Endothelial cell of umbilical vein (primary cell): ENCODE measurements around the gene FAM240B. TPM values are rescaled to one million over a fixed set of nuclear protein-coding genes. Genes with fewer than 3 reads are reported as not detected.

Source experiments
- BruUV-seq: library from RNA; stranded (reverse); fragments of 400-500 nt; replicated peaks from 2 replicates; lab custom pipeline; 2021; lab: Mats Ljungman, UMichigan
- CTCF ChIA-PET: fragments of 300-600, 350-600 bp; sonication (Branson Sonifier 250); formaldehyde crosslinking; loops from one replicate; lab custom pipeline; 2021; ENCODE audit warnings: antibody characterized with exemption, inconsistent platforms; lab: Charles Lee
- POLR2A ChIA-PET: fragments of 300-600, 350-600 bp; sonication (Branson Sonifier 250); formaldehyde crosslinking; loops from one replicate; lab custom pipeline; 2021; ENCODE audit warnings: antibody characterized with exemption, inconsistent platforms; lab: Charles Lee
- DNase-seq: peaks from one replicate; pipeline ENCODE4 v3.0.0-alpha.2; 2011; ENCODE audit warnings: low read depth, low spot score
- FAIRE-seq: peaks from 2 replicates; lab custom pipeline; 2011; peaks lifted over from hg19 to GRCh38; lab: Jason Lieb, UNC
- H2AFZ ChIP-seq: 2 replicates; pipeline ENCODE4 v1.6.0; 2012; ENCODE audit warnings: low read depth, low read length, control low read depth, inconsistent platforms
- H3K27ac ChIP-seq: 2 replicates; pipeline ENCODE4 v1.5.1; 2011; ENCODE audit warnings: low read depth, mild to moderate bottlenecking, control low read depth, low read length, moderate library complexity; ENCODE audit not compliant: insufficient read depth
- H3K27me3 ChIP-seq, 2 experiments: 2 replicates each; pipeline versions ENCODE4 v1.6.0 to v1.6.1; 2011; ENCODE audit warnings: low read length in 2 of 2, mixed read lengths in 1 of 2; ENCODE audit not compliant: control insufficient read depth in 2 of 2, insufficient read depth in 2 of 2
- H3K36me3 ChIP-seq, 2 experiments: 2 replicates in 1 of 2; 3 replicates in 1 of 2; pipeline ENCODE4 v1.5.1; 2011; ENCODE audit warnings: low read length in 2 of 2, mild to moderate bottlenecking in 1 of 2, moderate library complexity in 1 of 2; ENCODE audit not compliant: control insufficient read depth in 2 of 2, insufficient read depth in 2 of 2; ENCODE audit errors: extremely low read depth in 1 of 2
- H3K4me1 ChIP-seq: 3 replicates; pipeline ENCODE4 v1.5.1; 2011; ENCODE audit warnings: mild to moderate bottlenecking, low read length; ENCODE audit not compliant: control insufficient read depth, insufficient read depth; ENCODE audit errors: extremely low read depth
- H3K4me2 ChIP-seq: 2 replicates; pipeline ENCODE4 v1.6.1; 2011; ENCODE audit warnings: low read length, control low read depth, mixed read lengths; ENCODE audit not compliant: insufficient read depth
- H3K4me3 ChIP-seq, 3 experiments: fragments of 200-600 bp in 1 of 3; sonication (generic), shearing (Covaris generic) in 1 of 3; replicated peaks in 1 of 3; 2 replicates each; pipeline ENCODE4 v1.5.1; 2011 to 2016; ENCODE audit warnings: control low read depth in 3 of 3, low read length in 3 of 3, mild to moderate bottlenecking in 2 of 3, inconsistent platforms in 1 of 3, low read depth in 1 of 3, moderate library complexity in 1 of 3; ENCODE audit not compliant: insufficient read depth in 1 of 3
- H3K79me2 ChIP-seq: 2 replicates; pipeline ENCODE4 v1.6.0; 2012; ENCODE audit warnings: low read length, inconsistent platforms; ENCODE audit not compliant: control insufficient read depth, insufficient read depth
- H3K9ac ChIP-seq: replicated peaks from 2 replicates; pipeline ENCODE3; 2011; ENCODE audit warnings: low read length, control low read depth; ENCODE audit not compliant: insufficient read depth; ENCODE audit errors: extremely low read depth
- H3K9me1 ChIP-seq: replicated peaks from 3 replicates; pipeline ENCODE4 v1.6.0; 2011; ENCODE audit warnings: mild to moderate bottlenecking, low read length; ENCODE audit not compliant: control insufficient read depth, insufficient read depth; ENCODE audit errors: extremely low read depth
- H3K9me3 ChIP-seq: replicated peaks from 2 replicates; pipeline ENCODE4 v1.5.1; 2012; ENCODE audit warnings: low read length, inconsistent platforms; ENCODE audit not compliant: control insufficient read depth, insufficient read depth
- H4K20me1 ChIP-seq: replicated peaks from 2 replicates; pipeline ENCODE3; 2011; ENCODE audit warnings: mild to moderate bottlenecking, low read length; ENCODE audit not compliant: control insufficient read depth, insufficient read depth; ENCODE audit errors: extremely low read depth
- EZH2 ChIP-seq: IDR thresholded peaks from 2 replicates; pipeline ENCODE4 v1.6.1; 2012; ENCODE audit warnings: borderline replicate concordance, low read depth, mild to moderate bottlenecking, moderate library complexity, low read length, inconsistent platforms; ENCODE audit not compliant: severe bottlenecking
- FOS ChIP-seq: IDR thresholded peaks from 2 replicates; pipeline ENCODE4 v1.6.1; 2011; ENCODE audit warnings: mild to moderate bottlenecking, low read length, moderate library complexity, borderline replicate concordance; ENCODE audit not compliant: insufficient read depth
- GATA2 ChIP-seq: IDR thresholded peaks from 2 replicates; pipeline ENCODE4 v1.7.0; 2011; ENCODE audit warnings: low read depth, mild to moderate bottlenecking, moderate library complexity, mixed read lengths, low read length; ENCODE audit not compliant: insufficient read length, insufficient read depth
- JUN ChIP-seq: IDR thresholded peaks from 2 replicates; pipeline ENCODE4 v1.6.1; 2011; ENCODE audit warnings: borderline replicate concordance, low read depth; ENCODE audit not compliant: insufficient read length, insufficient read depth
- MYC ChIP-seq: IDR thresholded peaks from one replicate; pipeline ENCODE4 v1.6.1; 2011; ENCODE audit warnings: mild to moderate bottlenecking, low read depth, low read length
- POLR2A ChIP-seq: IDR thresholded peaks from 2 replicates; pipeline ENCODE4 v1.6.1; 2012; ENCODE audit warnings: low read depth, mild to moderate bottlenecking, control low read depth, low read length
- POLR2AphosphoS5 ChIP-seq: IDR thresholded peaks from 2 replicates; pipeline ENCODE4 v1.6.1; 2012; ENCODE audit warnings: low read depth, mild to moderate bottlenecking, control low read depth, low read length, moderate library complexity; ENCODE audit not compliant: insufficient read depth
- dilution Hi-C: fragments of 300-500 bp; cut with MboI; formaldehyde crosslinking; loops from one replicate; pipeline ENCODE4 v1.15.0; 2019; ENCODE audit warnings: low sequenced_read_pairs; ENCODE audit not compliant: extremely low pct_ligation_motif_present
- intact Hi-C: fragments of 100-400 bp; cut with micrococcal nuclease; formaldehyde crosslinking; loops from one replicate; pipeline ENCODE4 v1.10.0; 2022
- polyA plus RNA-seq, 4 experiments: library from polyadenylated mRNA; depleted of rRNA in 3 of 4; stranded (reverse) in 3 of 4; unstranded in 1 of 4; fragments of >200 nt; gene quantifications; 2 replicates each; pipeline versions ENCODE4 v1.2.1 to v1.2.3, GENCODE V29; 2011 to 2012; ENCODE audit warnings: missing spikeins in 1 of 4
- total RNA-seq: library from RNA; stranded (reverse); gene quantifications from 2 replicates; pipeline ENCODE4 v1.2.3, GENCODE V29; 2021
- TF ChIP-seq, protein P1 (sequence below), 2 donors: IDR thresholded peaks; 1 replicate in 1 of 2; 2 replicates in 1 of 2; pipeline ENCODE4 v1.5.1; 2011; ENCODE audit warnings: low read length in 2 of 2, mild to moderate bottlenecking in 2 of 2, moderate library complexity in 2 of 2, control low read depth in 1 of 2, inconsistent platforms in 1 of 2, low read depth in 1 of 2; ENCODE audit not compliant: insufficient read depth in 1 of 2; ENCODE audit errors: extremely low read depth in 1 of 2
- TF ChIP-seq, protein P2 (sequence below): IDR thresholded peaks from 2 replicates; pipeline ENCODE4 v1.6.1; 2011; ENCODE audit not compliant: insufficient read depth, insufficient read length

FAM240B gene
- total and polyA plus RNA-seq, 2 donors (not counting 3 experiments of a cell fraction or from before 2014, with no cell fraction given): not detected

DNA sequence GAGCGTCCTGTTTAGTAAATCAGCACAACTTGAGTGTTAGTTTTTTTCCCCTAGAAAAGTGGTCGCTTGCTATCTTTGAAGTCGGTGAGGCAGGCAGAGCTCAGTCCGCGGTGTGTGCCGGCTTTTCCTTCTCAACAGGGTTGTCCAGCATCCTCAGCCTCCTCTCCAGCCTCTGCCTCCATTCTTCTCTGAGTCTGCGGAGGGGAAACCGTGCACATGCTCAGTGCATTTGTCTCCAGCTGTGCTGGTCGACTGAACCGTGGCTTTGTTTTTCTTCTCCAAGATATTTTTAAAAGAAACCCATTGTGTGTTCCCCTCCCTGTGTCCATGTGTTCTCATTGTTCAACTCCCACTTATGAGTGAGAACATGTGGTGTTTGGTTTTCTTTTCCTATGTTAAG is 25.3 kb downstream of the FAM240B start:
- Histone ChIP-seq H3K27ac (no peak overlapping the region), H3K9me3 (no peaks in the 10 kb centered on the region), H3K9me1 (no peaks in the 10 kb centered on the region), H3K9ac (no peak overlapping the region), H3K4me2 (no peak overlapping the region), H4K20me1 (no peaks in the 10 kb centered on the region), H3K4me3 (no peak overlapping the region), H3K36me3 (no peaks in the 10 kb centered on the region), H2AFZ (no peak overlapping the region), H3K79me2 (no peaks in the 10 kb centered on the region), H3K4me1 (no peaks in the 10 kb centered on the region), H3K27me3 (peaks cover 0 to 2% of the 10 kb centered on the region in 2 experiments)
- BruUV-seq: no TSS peak
- CTCF ChIA-PET: interaction anchor here (1.2 kb wide), 1 partner anchor 10 kb away, joined by 3 read pairs; no protein-coding TSS in a partner anchor
- dilution Hi-C loops (no loop called here), intact Hi-C loops (no loop called here)
- DNase-seq (no peak), FAIRE-seq (no peak)
- TF ChIP-seq JUN (no peak), FOS (no peak), EZH2 (no peak), POLR2A (no peak), GATA2 (no peak), POLR2AphosphoS5 (no peak), MYC (no peak)
- TF ChIP-seq, protein P1, sequence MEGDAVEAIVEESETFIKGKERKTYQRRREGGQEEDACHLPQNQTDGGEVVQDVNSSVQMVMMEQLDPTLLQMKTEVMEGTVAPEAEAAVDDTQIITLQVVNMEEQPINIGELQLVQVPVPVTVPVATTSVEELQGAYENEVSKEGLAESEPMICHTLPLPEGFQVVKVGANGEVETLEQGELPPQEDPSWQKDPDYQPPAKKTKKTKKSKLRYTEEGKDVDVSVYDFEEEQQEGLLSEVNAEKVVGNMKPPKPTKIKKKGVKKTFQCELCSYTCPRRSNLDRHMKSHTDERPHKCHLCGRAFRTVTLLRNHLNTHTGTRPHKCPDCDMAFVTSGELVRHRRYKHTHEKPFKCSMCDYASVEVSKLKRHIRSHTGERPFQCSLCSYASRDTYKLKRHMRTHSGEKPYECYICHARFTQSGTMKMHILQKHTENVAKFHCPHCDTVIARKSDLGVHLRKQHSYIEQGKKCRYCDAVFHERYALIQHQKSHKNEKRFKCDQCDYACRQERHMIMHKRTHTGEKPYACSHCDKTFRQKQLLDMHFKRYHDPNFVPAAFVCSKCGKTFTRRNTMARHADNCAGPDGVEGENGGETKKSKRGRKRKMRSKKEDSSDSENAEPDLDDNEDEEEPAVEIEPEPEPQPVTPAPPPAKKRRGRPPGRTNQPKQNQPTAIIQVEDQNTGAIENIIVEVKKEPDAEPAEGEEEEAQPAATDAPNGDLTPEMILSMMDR (IDR thresholded peaks at IDR 0.05; ENCODE audit: extremely low read depth in 1 of 2, insufficient read depth in 1 of 2, low read depth in 1 of 2, low read length in 2 of 2): no peak
- TF ChIP-seq, protein P2, sequence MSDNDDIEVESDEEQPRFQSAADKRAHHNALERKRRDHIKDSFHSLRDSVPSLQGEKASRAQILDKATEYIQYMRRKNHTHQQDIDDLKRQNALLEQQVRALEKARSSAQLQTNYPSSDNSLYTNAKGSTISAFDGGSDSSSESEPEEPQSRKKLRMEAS: no peak
- POLR2A ChIA-PET: no interaction called here
